HCT116 (cell line): ENCODE measurements around the gene CAMSAP1.

ENCODE experiments used
- CTCF ChIP-seq, 3 experiments: fragments of 200-600 bp in 1 of 3; sonication (generic) in 1 of 3; IDR thresholded peaks in 2 of 3; conservative IDR thresholded peaks in 1 of 3; 2 replicates each; pipeline ENCODE4 v1.5.1; 2012 to 2017; ENCODE audit warnings: low read depth in 2 of 3, low read length in 2 of 3, antibody characterized with exemption in 1 of 3, borderline replicate concordance in 1 of 3, control low read depth in 1 of 3, mild to moderate bottlenecking in 1 of 3, mixed read lengths in 1 of 3, mixed run types in 1 of 3, moderate library complexity in 1 of 3; ENCODE audit not compliant: insufficient read depth in 1 of 3
- POLR2A ChIP-seq: IDR thresholded peaks from 2 replicates; pipeline ENCODE4 v1.7.0; 2011; ENCODE audit warnings: borderline replicate concordance; ENCODE audit not compliant: insufficient read depth, insufficient read length; ENCODE audit errors: extremely low read depth
- TCF7L2 ChIP-seq: IDR thresholded peaks from 2 replicates; pipeline ENCODE4 v1.7.0; 2011; ENCODE audit warnings: borderline replicate concordance, inconsistent platforms; ENCODE audit not compliant: insufficient read depth, insufficient read length; ENCODE audit errors: extremely low read depth
- YY1 ChIP-seq: IDR thresholded peaks from 2 replicates; pipeline ENCODE4 v1.6.1; 2011; ENCODE audit warnings: low read length, low read depth, moderate library complexity, mild to moderate bottlenecking; ENCODE audit not compliant: insufficient replicate concordance; ENCODE audit errors: extremely low read depth

- TF ChIP-seq CTCF (IDR thresholded peaks at IDR 0.05 in 2 of 3, conservative IDR thresholded peaks at IDR 0.05 in 1 of 3; ENCODE audit: borderline replicate concordance in 1 of 3, insufficient read depth in 1 of 3, low read depth in 2 of 3, low read length in 2 of 3) = no peak
- no peak for TF ChIP-seq TCF7L2
- TF ChIP-seq POLR2A = no peak
- no peak for TF ChIP-seq YY1
These were observed 72.2 kb downstream of the CAMSAP1 start for GRCh38 chr9:135835131-135835530.
